ENCODE measurements around the gene WEE2.
"Not testable (repeated sequence)": the region's sequence is repeated elsewhere in the genome, so short reads cannot be mapped to it uniquely, and the experiment has no call there.

WEE2 gene

GRCh38 chr7:141708351-141708750, at the start of gene WEE2:
Gene WEE2, plus strand, starts transcription at chr7:141708353. Its CDS starts 406 bp downstream, at chr7:141708759.
- DNase-seq = no peak

- no peak for DNase-seq
These were observed 48.7 kb upstream of the WEE2 start for GRCh38 chr7:141659501-141659900.

DNA sequence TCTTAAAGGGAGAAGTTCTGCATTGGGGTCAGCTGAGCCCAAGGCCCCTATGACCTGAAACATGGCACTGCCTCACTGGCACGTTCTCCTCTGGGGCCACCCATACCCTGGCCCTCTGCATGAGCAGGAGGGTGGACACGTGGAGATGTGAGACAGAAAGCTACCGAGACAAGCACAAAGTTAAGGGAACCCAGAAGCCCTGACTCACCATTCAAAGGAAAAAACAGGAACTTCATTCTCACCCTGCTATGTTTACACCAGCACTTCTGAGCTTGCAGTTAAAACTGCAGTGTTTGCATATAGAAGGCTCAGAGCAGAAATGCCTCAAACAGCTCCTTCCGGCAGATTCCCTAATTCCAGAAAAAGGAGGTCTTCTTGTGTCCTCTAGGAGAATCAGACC, 47.9 kb upstream of the WEE2 start:
- DNase-seq = no peak

- DNase-seq = no peak
These were observed 44.9 kb upstream of the WEE2 start for GRCh38 chr7:141663081-141663849.

DNA sequence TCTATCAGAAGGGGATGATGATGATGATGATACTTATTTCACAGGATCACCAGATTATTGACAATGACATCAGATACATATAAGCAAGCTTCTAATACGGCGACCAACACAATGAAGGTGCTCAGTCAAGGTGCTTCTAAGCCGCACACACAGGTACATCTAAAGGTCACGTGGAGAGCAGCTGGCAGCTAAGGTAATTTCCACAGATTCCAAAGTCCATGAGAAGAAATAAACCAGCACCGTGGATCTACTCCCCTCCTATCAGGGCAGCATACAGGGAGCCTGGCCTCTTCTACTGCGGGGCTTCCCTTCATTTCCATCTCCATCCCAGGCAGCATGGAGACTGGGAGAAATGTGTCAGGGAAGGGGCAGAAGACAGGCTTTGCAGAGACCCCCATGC, 43.7 kb upstream of the WEE2 start:
- no peak for DNase-seq

GRCh38 chr7:141665208-141666035, 42.7 kb upstream of the WEE2 start:
- no peak for DNase-seq

- no peak for DNase-seq
These were observed 42.1 kb upstream of the WEE2 start for GRCh38 chr7:141666071-141666470.

- DNase-seq = no peak
These were observed 39.3 kb upstream of the WEE2 start for GRCh38 chr7:141668853-141669252.

DNA sequence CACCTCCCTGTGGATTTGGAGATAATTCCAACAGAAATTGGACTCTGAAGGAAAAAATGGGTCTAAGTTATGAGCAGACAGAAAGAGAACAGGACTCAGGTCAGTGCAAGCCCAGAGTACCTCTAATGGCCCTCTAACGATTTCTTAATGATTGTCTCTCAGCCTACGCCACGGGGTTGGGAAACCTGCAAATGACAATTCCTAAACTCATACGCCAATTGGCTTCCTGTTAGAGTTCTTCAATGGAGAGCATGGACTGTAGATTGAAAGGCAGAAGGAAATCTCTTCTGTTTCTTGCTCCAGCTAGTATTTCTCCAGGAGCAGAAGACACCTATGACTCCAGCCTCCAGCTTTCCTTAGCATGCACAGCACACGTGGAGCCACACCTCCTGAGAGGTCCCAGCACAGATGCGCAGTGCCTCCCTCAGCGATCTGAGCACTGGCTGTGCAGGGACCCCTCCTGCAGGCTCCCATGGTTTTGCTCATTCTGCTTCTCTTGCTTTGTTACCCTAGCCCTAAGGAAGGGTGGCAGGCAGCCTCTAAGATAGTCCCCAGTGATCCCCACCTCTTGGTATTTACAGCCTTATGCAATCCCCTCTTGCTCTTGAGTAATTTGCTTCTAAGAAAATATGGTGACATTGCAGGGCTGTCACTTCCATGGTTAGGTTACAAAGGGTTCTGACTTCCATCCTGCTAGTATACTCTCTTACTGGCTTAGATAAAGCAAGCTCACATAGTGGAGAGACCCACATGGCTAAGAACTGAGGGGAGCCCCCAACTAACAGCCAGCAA, 36.3 kb upstream of the WEE2 start:
- DNase-seq = no peak

- DNase-seq = no peak
These were observed 34.8 kb upstream of the WEE2 start for GRCh38 chr7:141673346-141673745.

DNA sequence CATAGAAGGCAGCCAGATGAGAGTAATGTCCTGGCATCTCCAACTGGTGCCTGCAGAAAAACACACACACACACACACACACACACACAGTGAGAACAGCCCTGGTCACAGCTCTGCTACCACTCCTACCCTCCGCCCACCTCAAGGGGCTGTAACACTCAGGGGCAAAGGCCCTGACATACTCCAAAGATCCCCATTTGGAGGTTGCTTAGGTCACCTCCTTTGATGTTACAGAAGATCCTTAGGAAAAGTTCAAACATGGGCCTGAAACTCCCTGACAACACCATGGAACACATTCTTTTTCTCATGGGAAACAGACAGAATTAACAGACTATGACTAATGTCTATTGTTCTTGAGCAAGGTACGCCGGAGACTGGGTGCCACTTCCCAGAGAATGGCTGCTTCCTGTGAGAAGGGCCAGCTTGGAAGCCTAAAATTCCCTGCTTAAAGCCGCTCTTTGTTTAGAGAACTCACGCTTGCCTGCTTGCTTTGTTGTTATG, 33.9 kb upstream of the WEE2 start:
- DNase-seq = no peak

GRCh38 chr7:141674702-141675101, 33.5 kb upstream of the WEE2 start:
- no peak for DNase-seq

- no peak for DNase-seq
These were observed 32.5 kb upstream of the WEE2 start for GRCh38 chr7:141675436-141676215.

GRCh38 chr7:141676618-141677017, 31.5 kb upstream of the WEE2 start:
- no peak for DNase-seq

GRCh38 chr7:141679014-141679413, 29.1 kb upstream of the WEE2 start:
- DNase-seq = no peak

GRCh38 chr7:141685285-141686023, 22.7 kb upstream of the WEE2 start:
- no peak for DNase-seq

DNA sequence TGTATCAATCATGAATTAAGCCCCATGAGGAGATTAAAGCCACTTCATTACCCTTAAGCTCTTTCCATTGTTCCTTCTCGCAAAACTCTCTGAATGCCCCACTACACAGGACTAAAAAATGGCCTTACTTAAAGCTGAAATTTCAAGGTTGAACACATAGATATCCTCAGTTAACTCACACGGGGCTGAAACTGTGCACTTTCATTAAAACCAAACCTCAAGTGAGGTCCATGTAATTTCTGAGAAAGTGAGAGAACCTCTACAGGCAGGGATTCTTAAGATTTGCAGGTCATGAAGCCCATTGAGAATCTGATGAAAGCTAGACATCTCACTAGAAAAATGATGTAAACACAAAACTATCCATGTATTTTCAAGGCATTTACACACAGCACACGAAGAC, 22.1 kb upstream of the WEE2 start:
- no peak for DNase-seq

DNA sequence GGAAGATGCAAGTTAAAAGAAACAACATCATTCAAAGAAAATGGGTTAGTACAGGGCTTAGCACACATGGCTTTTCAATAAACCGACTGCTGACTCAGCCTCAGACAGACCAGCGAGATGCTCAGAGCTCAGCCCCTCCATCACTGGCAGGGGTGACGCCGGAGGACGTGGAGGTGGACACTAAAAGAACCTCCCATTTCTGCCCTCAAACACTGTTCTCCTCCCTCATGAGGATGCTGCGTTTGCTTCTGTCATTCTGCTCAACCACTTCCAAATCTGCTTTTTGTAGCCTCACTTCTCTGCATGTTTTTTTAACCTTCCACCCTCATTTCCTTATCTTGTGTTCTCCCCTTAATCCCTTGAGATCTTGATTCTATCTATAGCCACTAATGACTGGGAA, 21.5 kb upstream of the WEE2 start:
- no peak for DNase-seq

GRCh38 chr7:141688043-141688442, 20.1 kb upstream of the WEE2 start:
- DNase-seq = no peak

DNA sequence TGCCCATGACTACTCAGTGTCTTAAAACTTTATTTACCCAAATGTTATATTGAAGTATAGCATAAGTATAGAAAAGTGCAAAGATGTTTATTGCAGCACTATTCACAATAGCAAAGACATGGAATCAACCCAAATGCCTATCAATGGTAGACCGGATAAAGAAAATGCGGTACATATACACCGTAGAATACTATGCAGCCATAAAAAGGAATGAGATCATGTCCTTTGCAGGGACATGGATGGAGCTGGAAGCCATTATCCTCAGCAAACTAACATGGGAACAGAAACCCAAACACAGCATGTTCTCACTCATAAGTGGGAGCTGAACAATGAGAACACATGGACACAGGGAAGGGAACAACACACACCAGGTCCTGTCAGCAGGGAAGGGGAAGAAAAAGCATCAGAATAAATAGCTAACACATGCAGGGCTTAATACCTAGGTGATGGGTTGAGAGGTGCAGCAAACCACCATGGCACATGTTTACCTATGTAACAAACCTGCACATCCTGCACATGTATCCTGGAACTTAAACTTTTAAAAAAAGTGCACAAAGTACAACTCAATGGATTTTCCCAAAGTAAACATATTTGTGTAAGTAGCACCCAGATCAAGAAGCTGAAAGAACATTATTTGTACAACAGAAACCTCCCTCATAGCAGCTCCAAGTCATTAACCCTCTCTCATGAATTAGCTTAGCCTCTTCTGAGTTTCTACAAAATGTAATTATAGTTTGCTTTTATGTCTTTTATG, 18.9 kb upstream of the WEE2 start:
- not testable (repeated sequence) for DNase-seq

DNA sequence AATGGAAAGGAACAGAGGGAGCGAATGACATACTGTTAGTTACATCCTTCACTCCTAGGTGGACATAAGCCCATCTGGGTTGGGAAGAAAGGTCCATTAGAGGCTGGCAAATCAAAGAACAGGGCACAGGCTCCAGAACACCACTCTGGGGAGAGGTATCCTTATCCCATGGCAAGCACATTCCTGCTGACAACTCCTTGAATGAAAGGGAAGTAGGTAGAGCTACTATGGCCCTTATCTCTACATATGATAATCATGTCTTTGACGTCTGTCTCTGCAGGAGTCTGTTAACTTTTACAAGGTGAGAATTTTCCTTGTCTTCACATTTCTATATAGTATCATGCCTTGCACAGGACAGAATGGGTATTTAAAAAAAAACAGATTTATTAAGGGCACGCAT, 16.6 kb upstream of the WEE2 start:
- no peak for DNase-seq
